DND-41 (cell line): Measurements from ENCODE around the gene QARS1.

Experiments used
- ATAC-seq: fragments of 200-7000 bp; cut with Tn5 transposase; 3 replicates; pipeline ENCODE4 v1.9.1; 2021; ENCODE audit warnings: low read depth; ENCODE audit not compliant: insufficient read depth
- DNase-seq: peaks from one replicate; pipeline ENCODE4 v3.0.0-alpha.2; 2020
- H2AFZ ChIP-seq: 2 replicates; pipeline ENCODE4 v1.6.0; 2012; ENCODE audit warnings: low read depth, low read length
- H3K27ac ChIP-seq: 2 replicates; pipeline ENCODE4 v1.5.1; 2012; ENCODE audit warnings: low read length, inconsistent platforms
- H3K27me3 ChIP-seq: fragments of 200-600 bp; sonication (generic); 2 replicates; pipeline ENCODE4 v1.6.0; 2012; ENCODE audit warnings: low read length, mild to moderate bottlenecking, inconsistent platforms; ENCODE audit not compliant: insufficient read depth, poor library complexity
- H3K36me3 ChIP-seq: 2 replicates; pipeline ENCODE4 v1.5.1; 2012; ENCODE audit warnings: low read length, inconsistent platforms; ENCODE audit not compliant: insufficient read depth
- H3K4me1 ChIP-seq: 2 replicates; pipeline ENCODE4 v1.5.1; 2012; ENCODE audit warnings: mild to moderate bottlenecking, low read length; ENCODE audit not compliant: insufficient read depth
- H3K4me2 ChIP-seq: 2 replicates; pipeline ENCODE4 v1.6.0; 2012; ENCODE audit warnings: mild to moderate bottlenecking, moderate library complexity, low read length, inconsistent platforms; ENCODE audit not compliant: insufficient read depth
- H3K4me3 ChIP-seq, 2 experiments: fragments of 200-600 bp in 1 of 2; shearing (Covaris generic) in 1 of 2; 2 replicates each; pipeline ENCODE4 v1.5.1; 2012 to 2016; ENCODE audit warnings: inconsistent platforms in 2 of 2, low read length in 2 of 2, mild to moderate bottlenecking in 2 of 2, low read depth in 1 of 2, moderate library complexity in 1 of 2
- H3K79me2 ChIP-seq: 2 replicates; pipeline ENCODE4 v1.6.0; 2012; ENCODE audit warnings: low read length, inconsistent platforms; ENCODE audit not compliant: insufficient read depth
- H3K9ac ChIP-seq: 2 replicates; pipeline ENCODE4 v1.6.0; 2012; ENCODE audit warnings: low read depth, mild to moderate bottlenecking, inconsistent platforms, low read length, moderate library complexity
- H3K9me3 ChIP-seq: 2 replicates; pipeline ENCODE4 v1.5.1; 2012; ENCODE audit warnings: low read length, moderate library complexity, mild to moderate bottlenecking, inconsistent platforms; ENCODE audit not compliant: insufficient read depth, severe bottlenecking
- H4K20me1 ChIP-seq: 2 replicates; pipeline ENCODE4 v1.6.0; 2012; ENCODE audit warnings: low read length; ENCODE audit not compliant: insufficient read depth
- CTCF ChIP-seq: IDR thresholded peaks from 2 replicates; pipeline ENCODE4 v1.5.1; 2012; ENCODE audit warnings: borderline replicate concordance, low read length, moderate library complexity, mild to moderate bottlenecking; ENCODE audit not compliant: poor library complexity, severe bottlenecking; ENCODE audit errors: extremely low read depth
- EZH2 ChIP-seq: IDR thresholded peaks from 3 replicates; pipeline ENCODE4 v1.6.1; 2012; ENCODE audit warnings: borderline replicate concordance, low read depth, mild to moderate bottlenecking, moderate library complexity, low read length, inconsistent platforms; ENCODE audit not compliant: severe bottlenecking

Gene QARS1

GRCh38 chr3:49079270-49079669 is 25.3 kb downstream of the QARS1 start:
- H3K79me2 ChIP-seq: peaks cover 88% of the 10 kb centered on the region
- DNase-seq: no peak
- peaks cover 52% of the 10 kb centered on the region for H3K36me3 ChIP-seq
- H3K4me1 ChIP-seq: no peaks in the 10 kb centered on the region
- no peak for ATAC-seq
- H3K27ac ChIP-seq: no peak overlapping the region
- H4K20me1 ChIP-seq: peaks cover 59% of the 10 kb centered on the region
- no peak for TF ChIP-seq CTCF
- no peak for TF ChIP-seq EZH2
- H3K4me2 ChIP-seq: no peak overlapping the region
- no peaks in the 10 kb centered on the region for H3K9me3 ChIP-seq
- no peak overlapping the region for H2AFZ ChIP-seq
- H3K4me3 ChIP-seq: no peak overlapping the region
- H3K9ac ChIP-seq: no peak overlapping the region
- no peaks in the 10 kb centered on the region for H3K27me3 ChIP-seq

GRCh38 chr3:49076646-49077045 is 27.9 kb downstream of the QARS1 start:
- Histone ChIP-seq H3K9ac (no peak overlapping the region), H3K27me3 (no peaks in the 10 kb centered on the region), H3K36me3 (peaks cover 75% of the 10 kb centered on the region), H3K4me1 (no peaks in the 10 kb centered on the region), H3K4me3 (no peak overlapping the region), H2AFZ (no peak overlapping the region), H3K79me2 (peaks cover 87% of the 10 kb centered on the region), H3K9me3 (no peaks in the 10 kb centered on the region), H3K27ac (no peak overlapping the region), H4K20me1 (peaks cover 41% of the 10 kb centered on the region), H3K4me2 (no peak overlapping the region)
- TF ChIP-seq CTCF: no peak
- no peak for TF ChIP-seq EZH2
- ATAC-seq (no peak), DNase-seq (no peak)

- H3K27ac ChIP-seq: no peak overlapping the region
- TF ChIP-seq CTCF (no peak), EZH2 (no peak)
- no peak for ATAC-seq
- DNase-seq: no peak
- peaks cover 87% of the 10 kb centered on the region for H3K79me2 ChIP-seq
- H3K9me3 ChIP-seq: no peaks in the 10 kb centered on the region
- H4K20me1 ChIP-seq: peaks cover 41% of the 10 kb centered on the region
- H3K36me3 ChIP-seq: peaks cover 80% of the 10 kb centered on the region
- no peaks in the 10 kb centered on the region for H3K27me3 ChIP-seq
- no peak overlapping the region for H3K9ac ChIP-seq
- H3K4me2 ChIP-seq: no peak overlapping the region
- H3K4me3 ChIP-seq: no peak overlapping the region
- no peak overlapping the region for H2AFZ ChIP-seq
- no peaks in the 10 kb centered on the region for H3K4me1 ChIP-seq
Measured at GRCh38 chr3:49076116-49076515, 28.4 kb downstream of the QARS1 start.

GRCh38 chr3:49058011-49058410 is 46.5 kb downstream of the QARS1 start:
- no peak for DNase-seq
- Histone ChIP-seq H3K9ac (no peak overlapping the region), H3K36me3 (peaks cover 81% of the 10 kb centered on the region), H3K4me2 (no peak overlapping the region), H3K27ac (no peak overlapping the region), H3K4me3 (no peak overlapping the region), H2AFZ (no peak overlapping the region), H3K9me3 (no peaks in the 10 kb centered on the region), H3K27me3 (no peaks in the 10 kb centered on the region), H3K79me2 (peaks cover 48% of the 10 kb centered on the region), H3K4me1 (no peaks in the 10 kb centered on the region), H4K20me1 (peaks cover 17% of the 10 kb centered on the region; the same call in 1 of the 2 replicates)
- no peak for TF ChIP-seq CTCF
- no peak for ATAC-seq
